ENCODE data around the gene SETD3. TPM values are rescaled to one million over a fixed set of nuclear protein-coding genes. Genes with fewer than 3 reads are reported as not detected.

SETD3 gene
- total and polyA plus RNA-seq, 10 of the 15 experiments (the other 5 are each of a cell fraction or from before 2014, with no cell fraction given): 11.3 to 44.2 (median 36.5) TPM

DNA sequence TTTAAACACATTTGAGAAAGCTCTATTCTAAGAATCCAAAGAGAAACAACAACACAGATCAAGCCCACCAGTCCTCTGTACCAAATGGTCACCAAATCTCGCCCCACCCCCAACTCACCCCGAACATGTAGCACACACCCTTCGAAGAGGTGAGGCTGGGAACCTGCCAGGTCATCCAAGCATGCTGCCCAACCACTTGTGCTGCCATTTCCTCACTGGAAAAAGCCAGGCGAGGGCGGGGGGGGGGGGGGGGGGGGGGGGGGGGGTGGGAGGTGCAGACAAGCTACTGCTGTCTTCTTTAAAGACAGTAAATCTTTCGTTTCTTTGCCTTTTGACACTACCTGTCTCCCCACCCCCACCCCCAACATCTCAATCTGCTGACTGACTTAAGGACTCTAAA is 59.9 kb downstream of the SETD3 start (continued):
- TF ChIP-seq FOS (IDR thresholded peaks at IDR 0.05; ENCODE audit: borderline replicate concordance, extremely low read depth, insufficient read length) (no peak), BCL3 (IDR thresholded peaks at IDR 0.05; ENCODE audit: borderline replicate concordance, insufficient read depth, low read depth, low read length, poor library complexity, severe bottlenecking) (no peak)
- TF ChIP-seq, protein P1, sequence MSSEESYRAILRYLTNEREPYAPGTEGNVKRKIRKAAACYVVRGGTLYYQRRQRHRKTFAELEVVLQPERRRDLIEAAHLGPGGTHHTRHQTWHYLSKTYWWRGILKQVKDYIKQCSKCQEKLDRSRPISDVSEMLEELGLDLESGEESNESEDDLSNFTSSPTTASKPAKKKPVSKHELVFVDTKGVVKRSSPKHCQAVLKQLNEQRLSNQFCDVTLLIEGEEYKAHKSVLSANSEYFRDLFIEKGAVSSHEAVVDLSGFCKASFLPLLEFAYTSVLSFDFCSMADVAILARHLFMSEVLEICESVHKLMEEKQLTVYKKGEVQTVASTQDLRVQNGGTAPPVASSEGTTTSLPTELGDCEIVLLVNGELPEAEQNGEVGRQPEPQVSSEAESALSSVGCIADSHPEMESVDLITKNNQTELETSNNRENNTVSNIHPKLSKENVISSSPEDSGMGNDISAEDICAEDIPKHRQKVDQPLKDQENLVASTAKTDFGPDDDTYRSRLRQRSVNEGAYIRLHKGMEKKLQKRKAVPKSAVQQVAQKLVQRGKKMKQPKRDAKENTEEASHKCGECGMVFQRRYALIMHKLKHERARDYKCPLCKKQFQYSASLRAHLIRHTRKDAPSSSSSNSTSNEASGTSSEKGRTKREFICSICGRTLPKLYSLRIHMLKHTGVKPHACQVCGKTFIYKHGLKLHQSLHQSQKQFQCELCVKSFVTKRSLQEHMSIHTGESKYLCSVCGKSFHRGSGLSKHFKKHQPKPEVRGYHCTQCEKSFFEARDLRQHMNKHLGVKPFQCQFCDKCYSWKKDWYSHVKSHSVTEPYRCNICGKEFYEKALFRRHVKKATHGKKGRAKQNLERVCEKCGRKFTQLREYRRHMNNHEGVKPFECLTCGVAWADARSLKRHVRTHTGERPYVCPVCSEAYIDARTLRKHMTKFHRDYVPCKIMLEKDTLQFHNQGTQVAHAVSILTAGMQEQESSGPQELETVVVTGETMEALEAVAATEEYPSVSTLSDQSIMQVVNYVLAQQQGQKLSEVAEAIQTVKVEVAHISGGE (CRISPR knock-in tag; IDR thresholded peaks at IDR 0.05): no peak

GRCh38 chr14:99419905-99420304 is 60.8 kb downstream of the SETD3 start:
- FAIRE-seq (no peak), DNase-seq (ENCODE audit: low read depth, low spot score) (no peak), ATAC-seq (no peak)
- Histone ChIP-seq H3K36me3 (ENCODE audit: control insufficient read depth in 2 of 2, insufficient read depth in 2 of 2, low read length in 1 of 2) (no peaks in the 10 kb centered on the region; a peak in 1 of 4 replicates), H3K27me3 (replicated peaks in 1 of 2; ENCODE audit: control insufficient read depth in 2 of 2, insufficient read depth in 2 of 2, low read length in 1 of 2) (no peaks in the 10 kb centered on the region), H3K79me2 (ENCODE audit: control insufficient read depth, insufficient read depth, low read length) (no peaks in the 10 kb centered on the region), H3K9ac (ENCODE audit: control insufficient read depth, insufficient read depth, low read length) (no peak overlapping the region), H3K4me2 (ENCODE audit: control insufficient read depth, insufficient read depth) (no peak overlapping the region), H3K4me1 (ENCODE audit: control insufficient read depth, insufficient read depth, low read length) (no peaks in the 10 kb centered on the region), H3K27ac (ENCODE audit: control insufficient read depth, insufficient read depth) (no peak overlapping the region), H3K4me3 (no peak overlapping the region), H3K9me3 (replicated peaks; ENCODE audit: control insufficient read depth, insufficient read depth, low read length) (no peaks in the 10 kb centered on the region), H2AFZ (ENCODE audit: control insufficient read depth, low read depth, low read length) (no peak overlapping the region), H4K20me1 (ENCODE audit: control insufficient read depth, insufficient read depth) (no peaks in the 10 kb centered on the region)
- no TSS peak for BruUV-seq (replicated peaks)
- ChIA-PET RAD21 (ENCODE audit: unreplicated experiment) (no interaction called here), SMC1A (ENCODE audit: uncharacterized antibody, unreplicated experiment) (no interaction called here), CTCF (interaction anchor here (0.7 to 10.1 kb wide), 2 partner anchors 27 to 183 kb away, joined by 3 to 233 read pairs; no protein-coding TSS in a partner anchor), POLR2A (no interaction called here)
- intact Hi-C loops (cut with micrococcal nuclease; ENCODE audit: unreplicated experiment): no loop called here
- in situ Hi-C loops (cut with MboI): no loop called here
- TF ChIP-seq ESRRA (IDR thresholded peaks at IDR 0.05; ENCODE audit: low read length) (no peak), CBFB (IDR thresholded peaks at IDR 0.05; ENCODE audit: low read depth) (no peak)
- 82% methylated on average over 4 of the region's 4 CpGs for WGBS (ENCODE audit: insufficient coverage, insufficient replicate concordance, low lambda C conversion rate, missing lambda C conversion rate)

Data from GM12878 (cell line).